Stimulated activated memory B cell treated with anti-CD40 and anti-IgM and Interleukin-4, amounts not matched to agents 10 μg/mL and 1 μg/mL and 100 μg/mL, for 72 hours (primary cell): Measurements from ENCODE around the gene ASTN1.

ENCODE experiments used
- ATAC-seq: fragments of 150-1000 bp; cut with Tn5 transposase; 2 replicates; pipeline ENCODE4 v1.10.0; 2021
- H3K27ac Mint-ChIP-seq: one replicate; pipeline ENCODE4 v1.8.0; 2022; ENCODE audit warnings: mild to moderate bottlenecking, mixed read lengths
- H3K27me3 Mint-ChIP-seq: one replicate; pipeline ENCODE4 v1.8.0; 2022; ENCODE audit warnings: mixed read lengths
- H3K36me3 Mint-ChIP-seq: one replicate; pipeline ENCODE4 v1.8.0; 2022; ENCODE audit warnings: mixed read lengths
- H3K4me1 Mint-ChIP-seq: one replicate; pipeline ENCODE4 v1.8.0; 2022; ENCODE audit warnings: mixed read lengths
- H3K4me3 Mint-ChIP-seq: one replicate; pipeline ENCODE4 v1.8.0; 2022; ENCODE audit warnings: mild to moderate bottlenecking, moderate library complexity, mixed read lengths
- H3K9me3 Mint-ChIP-seq: one replicate; pipeline ENCODE4 v1.8.0; 2022; ENCODE audit warnings: mixed read lengths

ASTN1 gene

DNA sequence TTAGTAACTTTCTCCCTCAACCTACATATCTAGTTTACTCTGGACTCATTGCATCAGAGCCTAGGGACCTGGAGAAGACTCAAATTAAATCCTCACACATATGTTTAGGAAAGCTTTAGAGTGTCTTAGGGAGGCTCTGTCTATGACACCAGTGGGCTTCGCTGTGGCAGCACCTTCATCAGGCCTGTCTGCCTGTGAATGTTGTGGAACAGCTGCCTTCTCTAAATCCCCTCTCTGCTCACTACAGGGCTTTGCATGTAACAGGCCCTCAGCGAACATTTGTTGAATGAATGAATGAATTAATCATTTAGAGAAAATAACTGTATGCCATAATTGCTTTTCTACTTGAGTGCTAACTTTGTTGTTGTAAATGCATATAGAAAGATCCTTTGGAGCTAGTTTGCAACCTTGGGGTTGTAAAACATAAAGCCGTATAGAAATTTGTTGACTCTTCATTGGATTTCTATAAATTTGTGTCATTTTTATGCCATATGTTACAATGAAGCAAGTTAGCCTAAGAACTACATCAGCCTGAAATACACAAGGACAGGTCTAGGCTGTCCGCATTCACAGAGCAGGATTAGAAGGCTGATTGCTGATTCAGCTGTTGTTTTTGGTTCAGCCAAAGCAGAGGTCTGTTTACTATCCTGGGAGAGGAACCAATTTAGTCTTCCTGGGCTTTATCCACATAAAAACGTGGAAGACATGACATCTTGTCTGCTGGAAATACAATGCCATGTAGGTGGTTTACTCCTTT, 238.0 kb downstream of the ASTN1 start:
- H3K27ac Mint-ChIP-seq, result no peak overlapping the region
- no peak overlapping the region for H3K4me3 Mint-ChIP-seq
- H3K9me3 Mint-ChIP-seq, result peaks cover 9% of the 10 kb centered on the region
- ATAC-seq, result no peak
- H3K27me3 Mint-ChIP-seq, result peaks cover 10% of the 10 kb centered on the region
- no peaks in the 10 kb centered on the region for H3K36me3 Mint-ChIP-seq
- H3K4me1 Mint-ChIP-seq, result no peaks in the 10 kb centered on the region

DNA sequence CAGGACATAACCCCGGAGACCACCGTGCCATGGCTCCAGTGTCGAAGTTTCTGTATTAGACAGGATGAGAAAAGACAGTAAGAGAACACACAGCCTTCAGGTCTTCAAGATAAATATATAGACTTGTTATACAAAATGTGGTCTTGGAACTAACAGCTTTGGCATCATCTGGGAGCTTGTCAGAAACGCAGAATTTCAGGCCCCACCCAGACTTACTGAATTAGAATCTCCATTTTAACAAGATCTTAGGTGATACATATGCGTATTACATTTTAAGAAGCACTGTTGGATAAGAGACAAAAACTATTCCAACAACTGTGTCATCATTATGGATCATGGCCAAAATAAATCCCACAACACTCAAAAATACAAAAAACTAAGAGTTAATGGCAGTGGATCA, 239.3 kb downstream of the ASTN1 start:
- peaks cover 5% of the 10 kb centered on the region for H3K9me3 Mint-ChIP-seq
- no peaks in the 10 kb centered on the region for H3K36me3 Mint-ChIP-seq
- H3K27me3 Mint-ChIP-seq, result peaks cover 10% of the 10 kb centered on the region
- no peaks in the 10 kb centered on the region for H3K4me1 Mint-ChIP-seq
- H3K4me3 Mint-ChIP-seq, result no peak overlapping the region
- no peak overlapping the region for H3K27ac Mint-ChIP-seq
- ATAC-seq, result no peak

DNA sequence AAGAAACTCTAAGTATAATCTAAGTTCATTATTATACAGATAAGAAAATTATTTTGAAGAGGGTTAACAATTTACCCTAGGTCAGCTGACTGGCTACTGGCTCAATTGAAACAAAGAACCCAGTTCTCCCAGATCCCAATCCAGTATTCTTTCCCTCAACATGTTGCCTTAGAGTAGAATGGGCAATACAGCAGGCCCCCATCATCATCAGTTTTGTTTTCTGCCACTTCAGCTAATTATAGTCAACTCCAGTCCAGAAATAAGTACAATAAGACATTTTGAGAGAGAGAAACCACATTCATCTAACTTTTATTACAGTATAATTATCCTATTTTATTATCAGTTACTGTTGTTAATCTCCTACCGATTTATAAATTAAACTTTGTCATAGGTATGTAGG, 241.2 kb downstream of the ASTN1 start:
- no peak overlapping the region for H3K4me3 Mint-ChIP-seq

DNA sequence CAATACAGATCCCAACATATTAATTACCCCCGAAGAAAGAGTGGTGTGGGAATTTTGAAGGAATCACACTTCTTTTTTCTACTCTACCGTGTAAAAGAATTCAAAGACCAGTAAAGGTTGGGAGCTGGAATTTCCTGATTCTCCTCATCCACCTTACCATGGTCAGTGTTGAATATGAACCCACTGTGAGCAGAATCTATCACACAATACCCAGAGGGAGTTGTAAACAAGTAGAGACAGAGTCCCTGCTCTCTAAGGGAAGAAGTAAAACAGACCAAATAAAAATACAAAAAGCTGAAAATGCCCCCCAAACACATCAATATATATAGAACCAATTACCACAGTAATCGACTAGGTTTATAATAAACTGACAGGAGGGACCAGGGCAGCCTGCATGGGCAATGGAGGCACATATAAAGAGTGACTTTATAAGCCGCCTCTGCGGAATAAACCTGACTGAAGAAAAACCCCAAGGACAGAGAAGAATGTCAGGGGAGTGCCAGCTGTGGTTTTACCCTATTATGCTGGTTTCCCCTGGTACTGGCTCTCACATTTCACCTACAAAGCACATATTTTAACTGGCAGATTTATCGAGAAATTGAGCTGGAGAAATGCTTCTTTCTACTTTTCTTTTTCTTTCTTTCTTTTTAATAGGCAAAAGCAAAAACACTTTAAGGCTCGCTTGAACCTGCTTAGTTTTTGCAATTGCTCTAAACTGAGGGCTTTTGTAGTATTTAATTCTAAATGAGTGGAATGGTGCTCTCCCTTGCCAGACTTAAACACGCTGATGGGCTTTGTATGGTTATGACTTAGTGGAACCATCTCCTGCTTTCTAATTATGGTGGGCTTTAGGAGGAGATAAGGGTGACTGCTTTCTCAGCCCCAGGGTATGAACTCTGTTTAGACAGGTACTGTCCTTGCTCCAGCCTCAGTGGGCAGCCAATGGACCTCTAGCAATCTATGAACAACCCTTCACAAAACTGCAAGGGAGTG, 244.8 kb downstream of the ASTN1 start:
- H3K27ac Mint-ChIP-seq, result no peak overlapping the region
- no peaks in the 10 kb centered on the region for H3K36me3 Mint-ChIP-seq
- no peaks in the 10 kb centered on the region for H3K4me1 Mint-ChIP-seq
- H3K9me3 Mint-ChIP-seq, result peaks cover 3% of the 10 kb centered on the region
- H3K27me3 Mint-ChIP-seq, result peaks cover 15% of the 10 kb centered on the region
- ATAC-seq, result no peak
- H3K4me3 Mint-ChIP-seq, result no peak overlapping the region

More for the DNA sequence above, 241.2 kb downstream of the ASTN1 start:
- no peaks in the 10 kb centered on the region for H3K36me3 Mint-ChIP-seq
- no peak overlapping the region for H3K27ac Mint-ChIP-seq
- H3K9me3 Mint-ChIP-seq, result peaks cover 3% of the 10 kb centered on the region
- H3K27me3 Mint-ChIP-seq, result peaks cover 11% of the 10 kb centered on the region
- no peak for ATAC-seq
- no peaks in the 10 kb centered on the region for H3K4me1 Mint-ChIP-seq

DNA sequence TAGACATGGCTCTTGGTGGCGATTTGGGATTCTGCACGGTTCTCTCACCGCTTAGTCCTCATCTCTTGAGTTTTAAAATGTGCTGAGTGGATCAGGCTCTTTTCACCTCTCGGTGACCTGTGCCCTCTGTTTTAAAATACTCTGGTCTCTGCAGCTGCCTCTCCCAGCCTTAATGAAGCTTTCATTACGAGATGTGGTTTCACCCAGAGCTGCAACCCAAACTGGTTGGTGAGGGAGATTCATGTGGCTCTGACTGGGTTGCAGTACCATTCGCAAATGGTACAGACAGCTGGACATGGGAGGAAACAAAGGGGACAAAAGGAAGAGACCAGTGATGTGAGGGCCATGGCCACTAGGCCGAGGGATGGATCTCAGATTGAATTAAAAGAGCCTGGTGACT, 258.9 kb downstream of the ASTN1 start:
- no peaks in the 10 kb centered on the region for H3K9me3 Mint-ChIP-seq
- no peak overlapping the region for H3K27ac Mint-ChIP-seq
- no peak for ATAC-seq
- H3K27me3 Mint-ChIP-seq, result peaks cover 12% of the 10 kb centered on the region
- no peaks in the 10 kb centered on the region for H3K36me3 Mint-ChIP-seq
- no peaks in the 10 kb centered on the region for H3K4me1 Mint-ChIP-seq
- no peak overlapping the region for H3K4me3 Mint-ChIP-seq

DNA sequence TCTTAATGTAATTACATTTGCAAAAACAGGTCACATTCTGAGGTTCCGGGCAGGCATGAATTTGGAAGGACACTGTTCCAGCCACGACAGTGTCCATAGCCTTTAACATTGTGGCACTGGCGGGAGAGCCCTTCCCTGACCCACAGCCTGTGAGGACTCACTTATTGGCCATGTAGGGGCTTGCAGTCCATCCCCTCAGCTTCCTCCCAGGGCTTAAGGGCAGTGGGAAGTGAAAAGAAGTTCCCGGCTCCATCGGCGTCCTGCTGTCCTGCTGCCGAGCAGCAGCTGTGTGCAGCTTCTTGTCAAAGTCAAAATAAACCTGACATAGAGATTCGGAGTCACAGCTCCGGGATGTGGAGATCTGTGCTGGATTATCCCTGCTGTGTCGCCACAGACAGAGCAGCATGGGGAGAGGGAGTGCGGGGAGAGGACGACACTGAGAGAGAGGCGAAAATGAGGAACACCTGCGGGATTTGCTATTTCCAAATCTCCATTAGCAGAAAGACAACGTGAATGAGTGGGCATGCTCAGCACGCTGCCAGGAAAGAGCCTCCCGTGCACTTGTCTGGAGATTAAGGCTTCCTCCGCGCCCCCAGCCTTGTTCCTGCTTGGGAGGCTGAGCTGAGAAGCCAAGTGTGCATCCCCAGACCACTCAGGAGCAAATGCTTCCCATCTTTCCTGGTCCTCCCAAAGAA, 260.3 kb downstream of the ASTN1 start:
- Mint-ChIP-seq H3K36me3 (no peaks in the 10 kb centered on the region), H3K4me1 (no peaks in the 10 kb centered on the region), H3K27me3 (peaks cover 12% of the 10 kb centered on the region), H3K27ac (no peak overlapping the region), H3K4me3 (no peak overlapping the region), H3K9me3 (no peaks in the 10 kb centered on the region)
- ATAC-seq, result no peak

DNA sequence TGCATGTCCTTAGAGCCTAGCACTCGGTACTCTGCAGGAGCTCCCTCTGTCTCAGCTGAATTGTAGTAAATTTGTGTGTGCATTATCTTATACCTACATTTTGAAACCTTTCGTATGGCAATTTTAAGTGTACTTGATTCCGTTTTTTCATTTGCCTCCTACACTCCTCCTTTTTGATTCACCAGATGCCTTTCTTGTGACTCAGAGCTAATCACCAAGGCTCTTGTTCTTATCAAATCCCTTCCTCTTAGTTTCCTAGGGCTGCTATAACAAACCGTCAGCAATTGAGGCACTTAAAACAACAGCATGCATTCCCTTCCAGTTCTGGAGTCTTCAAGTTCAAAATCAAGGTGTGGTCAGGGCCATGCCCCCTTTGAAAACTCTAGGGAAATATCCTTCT, 261.0 kb downstream of the ASTN1 start:
- H3K36me3 Mint-ChIP-seq, result no peaks in the 10 kb centered on the region
- no peak overlapping the region for H3K27ac Mint-ChIP-seq
- H3K4me1 Mint-ChIP-seq, result no peaks in the 10 kb centered on the region
- H3K27me3 Mint-ChIP-seq, result peaks cover 12% of the 10 kb centered on the region
- H3K4me3 Mint-ChIP-seq, result no peak overlapping the region
- no peaks in the 10 kb centered on the region for H3K9me3 Mint-ChIP-seq
- ATAC-seq, result no peak

DNA sequence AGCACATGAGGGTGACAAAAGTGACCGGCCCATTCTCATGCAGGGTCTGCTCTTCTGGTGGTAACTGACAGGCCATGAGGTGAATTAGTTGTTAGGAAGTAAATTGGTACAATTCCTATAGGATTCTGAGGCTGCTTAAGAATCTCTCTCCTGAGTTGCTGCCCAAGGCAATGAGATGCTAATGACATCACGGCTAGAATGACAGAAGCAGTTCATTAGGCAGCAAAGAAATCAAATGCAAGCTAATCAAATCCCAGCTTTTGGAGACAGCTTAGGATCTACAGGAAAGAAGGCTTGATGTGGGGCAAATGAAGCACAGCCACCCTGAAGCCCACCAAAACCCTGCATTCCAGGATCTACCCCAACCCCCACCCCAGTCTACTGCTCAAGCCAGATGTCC, 265.2 kb downstream of the ASTN1 start:
- no peak overlapping the region for H3K4me3 Mint-ChIP-seq
- H3K27me3 Mint-ChIP-seq, result peaks cover 26% of the 10 kb centered on the region
- peaks cover 9% of the 10 kb centered on the region for H3K4me1 Mint-ChIP-seq
- ATAC-seq, result no peak
- H3K27ac Mint-ChIP-seq, result no peak overlapping the region
- H3K9me3 Mint-ChIP-seq, result no peaks in the 10 kb centered on the region
- H3K36me3 Mint-ChIP-seq, result no peaks in the 10 kb centered on the region

DNA sequence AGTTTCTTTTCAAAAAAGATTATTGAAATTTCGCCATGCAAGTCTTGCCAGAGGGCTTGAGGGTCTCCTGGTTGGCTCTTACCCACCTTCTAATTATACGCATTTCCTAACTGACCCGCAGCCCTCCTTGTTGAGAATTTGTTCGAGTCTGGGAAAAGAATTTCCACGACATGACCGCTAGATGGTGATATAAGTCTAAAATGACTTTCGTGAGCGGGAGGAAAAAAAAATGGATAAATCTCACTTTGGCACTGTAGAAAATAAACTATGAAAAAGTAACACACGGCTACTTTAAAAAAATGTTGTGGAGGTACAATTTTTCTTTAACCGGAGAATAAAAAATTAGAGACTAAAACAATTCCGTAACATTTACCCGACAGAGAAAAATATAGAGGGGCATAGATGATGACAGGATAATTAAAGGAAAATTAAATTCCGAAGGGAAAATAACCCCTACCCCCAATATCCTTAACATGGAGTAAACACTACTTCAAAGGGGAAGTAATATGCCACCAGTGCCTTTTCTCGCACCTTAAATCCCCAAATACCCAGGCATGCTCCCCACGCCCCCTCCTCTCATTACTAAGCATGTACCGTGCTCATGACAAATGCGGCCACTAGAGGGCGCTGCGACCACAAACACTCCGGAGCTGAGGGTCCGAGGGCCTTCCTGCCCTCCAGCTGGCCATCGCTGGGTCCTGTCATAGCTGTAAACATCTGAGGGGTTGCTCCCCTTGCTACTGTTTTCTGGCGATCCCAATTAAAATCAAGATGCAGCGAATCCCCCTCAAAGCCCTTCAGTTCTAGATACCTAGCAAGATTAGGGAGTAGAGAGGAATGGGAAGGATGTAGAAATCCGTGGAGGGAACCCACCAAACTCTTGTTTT, 266.9 kb downstream of the ASTN1 start:
- H3K4me3 Mint-ChIP-seq, result no peak overlapping the region
- H3K9me3 Mint-ChIP-seq, result no peaks in the 10 kb centered on the region
- H3K27me3 Mint-ChIP-seq, result peaks cover 14% of the 10 kb centered on the region
- no peak for ATAC-seq
- H3K4me1 Mint-ChIP-seq, result peaks cover 9% of the 10 kb centered on the region
- H3K36me3 Mint-ChIP-seq, result no peaks in the 10 kb centered on the region
- H3K27ac Mint-ChIP-seq, result no peak overlapping the region

DNA sequence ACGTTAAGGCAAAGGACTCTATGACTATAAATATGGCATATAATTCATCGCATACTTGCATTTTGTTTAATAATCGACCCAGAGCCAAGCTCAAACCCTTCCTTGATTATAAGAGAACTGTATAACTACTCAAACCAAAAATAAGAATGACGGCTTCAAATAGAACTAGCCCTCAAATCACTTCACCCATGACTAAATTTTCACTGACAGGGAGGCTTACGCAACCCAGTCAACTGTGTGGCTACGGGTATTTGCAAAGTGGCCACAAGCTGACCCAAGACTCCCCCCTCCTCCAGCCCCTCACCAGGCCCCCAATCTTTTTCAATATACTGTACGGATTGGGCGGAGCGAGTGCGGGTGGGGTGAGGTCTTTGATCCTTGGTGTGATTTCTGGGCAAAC, 268.3 kb downstream of the ASTN1 start:
- H3K4me1 Mint-ChIP-seq, result peaks cover 9% of the 10 kb centered on the region
- peaks cover 14% of the 10 kb centered on the region for H3K27me3 Mint-ChIP-seq
- H3K9me3 Mint-ChIP-seq, result no peaks in the 10 kb centered on the region
- no peak overlapping the region for H3K4me3 Mint-ChIP-seq
- no peaks in the 10 kb centered on the region for H3K36me3 Mint-ChIP-seq
- H3K27ac Mint-ChIP-seq, result no peak overlapping the region
- no peak for ATAC-seq

DNA sequence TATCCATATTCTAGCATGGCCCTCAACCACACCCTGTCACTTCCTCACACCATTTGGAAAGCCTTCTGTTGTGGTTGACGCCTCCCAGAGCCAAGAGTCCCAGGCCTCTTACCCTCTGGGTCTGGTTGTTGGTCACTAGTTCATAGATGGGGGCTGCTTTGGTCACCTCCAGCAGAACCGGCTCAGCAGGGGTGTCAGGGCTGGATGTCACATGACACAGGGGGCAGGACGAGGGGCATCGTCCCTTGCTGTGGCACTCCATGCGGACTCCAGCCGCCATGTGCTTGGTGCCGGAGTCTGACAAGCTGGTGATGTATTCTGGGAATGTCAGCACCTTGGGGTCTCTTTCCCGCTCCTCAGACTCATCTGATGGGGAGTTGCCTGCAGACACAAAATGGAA, 270.1 kb downstream of the ASTN1 start:
- H3K4me1 Mint-ChIP-seq, result peaks cover 9% of the 10 kb centered on the region
- no peaks in the 10 kb centered on the region for H3K9me3 Mint-ChIP-seq
- no peaks in the 10 kb centered on the region for H3K36me3 Mint-ChIP-seq
- ATAC-seq, result no peak
- H3K4me3 Mint-ChIP-seq, result no peak overlapping the region
- no peak overlapping the region for H3K27ac Mint-ChIP-seq
- H3K27me3 Mint-ChIP-seq, result peaks cover 14% of the 10 kb centered on the region

DNA sequence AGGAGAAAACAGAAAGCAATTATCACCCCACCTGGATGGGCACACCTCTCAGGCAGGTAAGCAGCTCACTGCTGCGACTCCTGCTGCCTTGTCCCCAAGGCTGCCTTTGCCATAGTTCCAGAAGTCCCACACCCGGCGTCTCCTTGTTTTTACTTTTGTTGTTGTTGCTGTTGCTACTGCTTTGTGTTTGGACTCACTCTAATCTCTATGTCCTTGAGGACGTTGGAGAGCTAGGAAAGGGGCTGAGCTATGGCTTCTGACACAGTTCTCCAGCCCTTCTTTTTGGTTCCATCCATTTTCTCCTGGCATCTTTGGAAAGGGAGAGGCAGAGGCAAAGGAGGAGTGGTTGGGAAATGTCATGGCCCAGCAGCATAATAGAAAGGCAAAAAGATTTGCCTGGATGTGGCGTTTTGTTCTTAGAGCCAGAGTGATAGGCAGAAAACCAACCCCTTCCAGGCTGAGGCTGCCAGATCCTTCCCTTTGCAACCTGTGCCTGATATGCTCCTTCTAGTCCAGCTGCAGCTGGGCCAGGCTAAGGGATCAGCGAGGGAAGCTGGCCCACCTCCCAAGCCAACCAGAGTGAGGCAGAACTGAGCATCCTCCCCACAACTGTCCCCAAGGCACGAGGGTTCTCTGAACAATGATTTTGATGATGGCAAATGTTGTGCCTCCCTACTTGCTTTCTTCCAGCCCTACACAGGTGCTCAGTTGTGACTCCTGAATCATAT, 270.7 kb downstream of the ASTN1 start:
- H3K36me3 Mint-ChIP-seq, result no peaks in the 10 kb centered on the region
- ATAC-seq, result no peak
- H3K9me3 Mint-ChIP-seq, result no peaks in the 10 kb centered on the region
- H3K27me3 Mint-ChIP-seq, result peaks cover 14% of the 10 kb centered on the region
- H3K4me3 Mint-ChIP-seq, result no peak overlapping the region
- H3K27ac Mint-ChIP-seq, result no peak overlapping the region
- H3K4me1 Mint-ChIP-seq, result peaks cover 9% of the 10 kb centered on the region

DNA sequence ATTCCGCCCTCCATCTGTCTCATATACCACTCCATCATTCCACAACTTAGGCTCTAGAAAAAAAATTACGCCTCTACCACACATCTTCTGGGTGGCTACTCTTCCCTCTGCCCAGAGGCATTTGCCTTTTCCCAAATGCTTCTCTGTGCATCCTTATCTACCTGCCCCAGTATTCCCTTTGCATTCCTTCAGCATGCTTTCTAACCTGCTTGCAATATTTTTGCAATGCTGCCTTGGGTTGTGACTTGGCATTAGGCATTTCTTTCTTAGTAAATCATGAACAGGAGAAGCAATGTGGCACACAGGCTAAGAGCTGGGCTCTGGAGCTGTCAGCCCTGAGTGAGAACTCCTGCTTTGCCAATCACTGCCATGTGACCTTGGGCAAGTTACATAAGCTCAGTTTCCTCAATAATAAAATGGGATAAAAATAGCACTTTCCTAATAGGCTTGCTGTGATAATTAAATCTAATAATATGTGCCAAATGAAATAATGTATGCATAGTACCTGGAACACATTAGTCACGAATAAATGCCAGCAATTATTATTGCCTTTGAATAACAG, 276.0 kb downstream of the ASTN1 start:
- H3K4me3 Mint-ChIP-seq, result no peak overlapping the region
- H3K9me3 Mint-ChIP-seq, result no peaks in the 10 kb centered on the region
- no peak overlapping the region for H3K27ac Mint-ChIP-seq
- peaks cover 23% of the 10 kb centered on the region for H3K27me3 Mint-ChIP-seq
- H3K4me1 Mint-ChIP-seq, result no peaks in the 10 kb centered on the region
- no peaks in the 10 kb centered on the region for H3K36me3 Mint-ChIP-seq
- no peak for ATAC-seq

DNA sequence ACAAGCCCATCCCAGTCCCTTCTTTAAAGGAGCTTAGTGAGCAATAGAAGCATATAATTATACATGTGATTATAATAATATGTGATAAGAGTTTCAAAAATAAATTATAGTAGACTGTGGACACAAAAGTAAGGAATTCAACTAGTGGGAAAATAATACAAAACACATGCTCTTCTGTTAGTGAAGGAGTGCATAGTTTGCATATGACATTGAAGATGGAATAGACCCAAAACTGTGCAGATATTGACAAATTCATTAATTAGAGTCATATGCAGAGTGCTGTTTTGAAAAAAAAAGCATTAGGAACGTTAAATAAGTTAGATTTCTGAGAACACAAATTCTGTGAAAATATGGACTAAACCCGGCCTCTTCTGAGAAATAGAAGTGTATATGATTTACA, 278.8 kb downstream of the ASTN1 start:
- Mint-ChIP-seq H3K4me3 (no peak overlapping the region), H3K9me3 (no peaks in the 10 kb centered on the region), H3K36me3 (no peaks in the 10 kb centered on the region), H3K27ac (no peak overlapping the region), H3K27me3 (peaks cover 23% of the 10 kb centered on the region), H3K4me1 (no peaks in the 10 kb centered on the region)
- no peak for ATAC-seq
